ENCODE results near the gene RBP3.

Gene RBP3

GRCh38 chr10:47348138-47348651 is at the start of gene RBP3:
RBP3 (plus strand) TSS chr10:47348363; CDS start chr10:47348485, 122 bp downstream.
- DNase-seq (ENCODE audit: low read depth): no peak
- no peak for TF ChIP-seq MAX (IDR thresholded peaks at IDR 0.05; ENCODE audit: low read depth, low read length)
- TF ChIP-seq CTCF (IDR thresholded peaks at IDR 0.05; ENCODE audit: low read depth, low read length): no peak
- no peak for TF ChIP-seq MYC (IDR thresholded peaks at IDR 0.05; ENCODE audit: low read depth, low read length)
- TF ChIP-seq POLR2A (IDR thresholded peaks at IDR 0.05; ENCODE audit: extremely low read depth, insufficient read length): no peak
- no peak within 1 kb of the TSS for H3K4me3 ChIP-seq (ENCODE audit: low read depth, low read length)

- DNase-seq (ENCODE audit: low read depth): no peak
- no peak overlapping the region for H3K4me3 ChIP-seq (ENCODE audit: low read depth, low read length)
- TF ChIP-seq CTCF (IDR thresholded peaks at IDR 0.05; ENCODE audit: low read depth, low read length) (no peak), POLR2A (IDR thresholded peaks at IDR 0.05; ENCODE audit: extremely low read depth, insufficient read length) (no peak), MYC (IDR thresholded peaks at IDR 0.05; ENCODE audit: low read depth, low read length) (no peak), MAX (IDR thresholded peaks at IDR 0.05; ENCODE audit: low read depth, low read length) (no peak)
Measured at GRCh38 chr10:47298715-47299114, 49.4 kb upstream of the RBP3 start.

- TF ChIP-seq MAX (IDR thresholded peaks at IDR 0.05; ENCODE audit: low read depth, low read length) (no peak), POLR2A (IDR thresholded peaks at IDR 0.05; ENCODE audit: extremely low read depth, insufficient read length) (no peak), CTCF (IDR thresholded peaks at IDR 0.05; ENCODE audit: low read depth, low read length) (no peak), MYC (IDR thresholded peaks at IDR 0.05; ENCODE audit: low read depth, low read length) (no peak)
- no peak within 1 kb of the TSS for H3K4me3 ChIP-seq (ENCODE audit: low read depth, low read length)
- no peak for DNase-seq (ENCODE audit: low read depth)
Measured at GRCh38 chr10:47299611-47300428, 48.3 kb upstream of the RBP3 start, which contains the start of gene GDF10. GDF10 (plus strand) TSS chr10:47300197; CDS start chr10:47300652, 455 bp downstream.

GRCh38 chr10:47300429-47300931 is 47.7 kb upstream of the RBP3 start:
- TF ChIP-seq CTCF (IDR thresholded peaks at IDR 0.05; ENCODE audit: low read depth, low read length) (no peak), MYC (IDR thresholded peaks at IDR 0.05; ENCODE audit: low read depth, low read length) (no peak), POLR2A (IDR thresholded peaks at IDR 0.05; ENCODE audit: extremely low read depth, insufficient read length) (no peak), MAX (IDR thresholded peaks at IDR 0.05; ENCODE audit: low read depth, low read length) (no peak)
- H3K4me3 ChIP-seq (ENCODE audit: low read depth, low read length): no peak overlapping the region
- no peak for DNase-seq (ENCODE audit: low read depth)

- H3K4me3 ChIP-seq (ENCODE audit: low read depth, low read length): no peak overlapping the region
- TF ChIP-seq CTCF (IDR thresholded peaks at IDR 0.05; ENCODE audit: low read depth, low read length) (no peak), POLR2A (IDR thresholded peaks at IDR 0.05; ENCODE audit: extremely low read depth, insufficient read length) (no peak), MAX (IDR thresholded peaks at IDR 0.05; ENCODE audit: low read depth, low read length) (no peak), MYC (IDR thresholded peaks at IDR 0.05; ENCODE audit: low read depth, low read length) (no peak)
- DNase-seq (ENCODE audit: low read depth): no peak
Measured at GRCh38 chr10:47301833-47302232, 46.3 kb upstream of the RBP3 start.
